Mucosa of gallbladder (tissue), 1 donor: Measurements from ENCODE around the gene CSMD2. TPM values are rescaled to one million over a fixed set of nuclear protein-coding genes. Genes with fewer than 3 reads are reported as not detected.
"Not testable (repeated sequence)": the region's sequence is repeated elsewhere in the genome, so short reads cannot be mapped to it uniquely, and the experiment has no call there.

Experiments used
- DNase-seq: peaks from one replicate; pipeline ENCODE4 v3.0.0-alpha.2; 2020; ENCODE audit warnings: low spot score
- total RNA-seq: library from RNA; stranded (reverse); gene quantifications from one replicate; pipeline ENCODE4 v1.2.1, GENCODE V29; 2021
- donor health status: DM: no; HTN: no; CAD: no.

Gene CSMD2
- total RNA-seq, 1 donor from 2014 or later, result 6.5 TPM

- DNase-seq, result no peak
Observed at GRCh38 chr1:34052565-34052964, 112.5 kb downstream of the CSMD2 start.

DNA sequence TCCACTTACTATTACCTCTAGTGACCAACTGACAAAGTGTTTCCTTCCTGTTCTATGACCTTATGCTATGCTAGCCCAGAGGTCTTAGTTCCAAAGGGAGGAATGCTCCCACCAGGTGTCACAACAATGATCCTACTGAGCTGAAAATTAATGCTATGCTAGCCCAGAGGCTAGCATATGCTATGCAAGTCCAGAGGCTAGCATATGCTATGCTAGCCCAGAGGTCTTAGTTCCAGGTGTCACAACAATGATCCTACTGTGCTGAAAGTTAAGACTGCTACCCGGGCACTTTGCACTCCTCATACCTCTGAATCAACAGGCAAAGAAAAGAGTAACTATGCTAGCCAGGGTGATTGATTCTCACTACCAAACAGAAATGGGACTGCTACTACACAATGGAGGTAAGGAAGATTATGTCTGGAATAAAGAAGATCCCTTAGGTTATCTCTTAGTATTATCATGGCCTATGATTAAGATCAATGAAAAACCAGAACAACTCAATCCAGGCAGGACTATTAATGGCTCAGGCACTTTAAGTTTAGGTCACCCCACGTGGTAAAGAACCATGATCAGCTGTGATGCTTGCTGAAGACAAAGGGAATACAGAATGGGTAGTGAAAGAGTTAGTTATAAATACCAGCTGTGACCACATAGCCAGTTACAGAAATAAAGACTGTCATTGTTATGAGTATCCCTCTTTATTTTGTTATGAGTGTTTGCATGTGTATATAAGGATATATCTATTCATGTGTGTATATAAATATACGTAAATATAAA lies 114.1 kb downstream of the CSMD2 start:
- DNase-seq, result no peak

DNA sequence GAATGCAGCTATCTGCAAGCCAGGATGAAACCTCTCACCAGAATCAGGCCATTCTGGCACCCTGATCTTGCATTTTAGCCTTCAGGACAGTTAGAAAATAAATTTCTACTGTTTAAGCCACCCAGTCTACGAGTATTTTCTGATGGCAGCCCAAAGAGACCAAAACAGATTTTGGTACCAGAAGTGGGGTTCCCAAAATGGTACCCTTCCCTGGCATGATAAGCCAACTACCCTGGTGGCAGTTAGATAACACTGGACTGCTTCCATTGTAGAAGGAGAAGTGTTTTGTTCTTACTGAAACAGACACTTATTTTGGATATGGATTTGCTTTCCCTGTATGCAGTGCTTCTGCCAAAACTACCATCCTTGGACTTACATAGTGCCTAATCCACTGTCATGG lies 115.0 kb downstream of the CSMD2 start:
- DNase-seq, result no peak

GRCh38 chr1:34049477-34049876 lies 115.6 kb downstream of the CSMD2 start:
- DNase-seq, result no peak

GRCh38 chr1:34037856-34038255 lies 127.2 kb downstream of the CSMD2 start:
- DNase-seq, result no peak

GRCh38 chr1:34037109-34037508 lies 127.9 kb downstream of the CSMD2 start:
- no peak for DNase-seq

DNA sequence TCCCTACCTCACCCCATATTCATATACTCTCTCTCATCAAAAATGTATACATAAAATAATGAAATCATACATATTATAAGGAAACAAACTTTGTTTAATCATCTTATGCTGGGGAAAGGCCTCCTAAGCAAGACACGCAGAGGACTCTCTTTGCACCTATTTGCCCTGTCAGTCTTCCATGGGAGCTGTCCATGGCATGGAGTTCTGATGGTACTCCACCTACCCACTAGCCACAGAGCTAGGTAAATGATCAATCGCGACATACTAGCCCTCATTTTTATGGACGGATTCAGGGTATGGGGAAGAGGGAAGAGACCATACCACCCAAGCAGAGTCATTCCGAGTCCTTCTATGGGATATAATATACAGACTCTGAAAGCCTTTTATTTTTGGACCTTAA lies 131.0 kb downstream of the CSMD2 start:
- DNase-seq, result no peak

GRCh38 chr1:34029954-34030353 lies 135.1 kb downstream of the CSMD2 start:
- DNase-seq, result no peak

DNA sequence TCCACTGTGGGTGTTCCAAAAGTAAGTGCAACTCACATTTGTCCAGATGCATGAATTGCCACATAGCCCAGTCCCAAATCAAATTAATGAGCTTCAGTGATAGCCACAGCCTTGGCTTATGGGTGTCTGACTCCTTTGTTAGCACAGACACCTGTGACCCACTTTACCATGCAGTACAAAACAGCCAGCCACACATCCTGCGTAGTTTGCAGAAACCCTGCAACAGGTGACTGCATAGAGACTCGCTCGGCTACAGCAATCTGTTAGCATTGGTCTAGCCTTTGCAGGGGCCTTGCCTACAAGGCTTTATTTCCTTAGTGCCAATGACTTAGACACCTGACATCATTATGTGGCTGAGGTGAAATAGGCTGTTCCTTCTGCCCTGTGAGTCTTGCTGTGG lies 135.5 kb downstream of the CSMD2 start:
- no peak for DNase-seq

DNA sequence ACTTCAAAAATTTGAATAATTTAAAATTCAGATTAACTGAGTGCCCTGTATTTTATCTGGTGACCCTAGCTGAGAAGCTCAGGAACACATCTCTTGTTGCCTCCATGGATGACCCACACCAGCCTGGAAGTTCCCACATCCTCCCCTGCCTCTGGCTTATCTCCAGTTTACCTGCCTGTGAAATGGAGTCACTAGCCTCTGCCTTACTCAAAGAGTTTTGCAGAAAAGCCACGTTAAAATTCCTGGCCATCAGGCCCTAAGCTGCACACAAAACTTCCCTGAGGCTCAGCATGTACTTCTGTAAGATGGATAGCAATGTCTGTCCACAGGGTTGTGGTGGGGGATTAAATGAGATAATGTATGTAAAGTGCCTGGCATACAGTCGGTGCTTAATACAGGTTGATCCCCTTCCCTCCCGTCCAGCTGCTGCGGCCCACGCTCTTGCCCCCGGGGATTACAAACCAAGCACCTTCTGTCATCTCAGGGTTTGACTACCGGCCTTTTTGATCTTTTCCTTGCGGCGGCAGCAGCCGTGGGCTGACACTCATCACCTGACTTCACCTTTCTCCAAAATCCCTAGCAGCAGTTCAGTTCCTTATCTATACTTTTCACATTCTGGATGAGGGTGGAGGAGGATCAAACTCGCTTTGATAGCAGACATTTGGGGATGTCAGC lies 136.5 kb downstream of the CSMD2 start:
- no peak for DNase-seq

GRCh38 chr1:34025675-34026074 lies 139.4 kb downstream of the CSMD2 start:
- no peak for DNase-seq

DNA sequence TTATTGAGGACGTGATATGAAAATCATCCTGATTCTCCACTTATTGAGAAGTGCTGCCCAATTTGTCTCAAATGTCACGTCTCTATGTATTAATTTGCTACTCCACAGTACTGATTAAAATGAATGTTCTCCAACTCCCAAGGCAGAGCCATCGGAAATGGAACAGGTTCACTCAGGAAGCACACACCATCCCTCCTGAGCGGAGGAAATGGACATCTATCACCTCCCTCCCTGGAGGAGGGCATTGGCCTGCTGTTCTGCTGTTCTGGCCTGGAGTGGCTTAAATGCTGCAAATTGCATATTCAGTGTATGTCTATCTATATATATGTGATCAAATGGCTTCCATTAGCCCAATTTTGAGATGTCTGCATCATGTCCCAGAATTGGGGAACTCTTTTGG lies 140.5 kb downstream of the CSMD2 start:
- no peak for DNase-seq

DNA sequence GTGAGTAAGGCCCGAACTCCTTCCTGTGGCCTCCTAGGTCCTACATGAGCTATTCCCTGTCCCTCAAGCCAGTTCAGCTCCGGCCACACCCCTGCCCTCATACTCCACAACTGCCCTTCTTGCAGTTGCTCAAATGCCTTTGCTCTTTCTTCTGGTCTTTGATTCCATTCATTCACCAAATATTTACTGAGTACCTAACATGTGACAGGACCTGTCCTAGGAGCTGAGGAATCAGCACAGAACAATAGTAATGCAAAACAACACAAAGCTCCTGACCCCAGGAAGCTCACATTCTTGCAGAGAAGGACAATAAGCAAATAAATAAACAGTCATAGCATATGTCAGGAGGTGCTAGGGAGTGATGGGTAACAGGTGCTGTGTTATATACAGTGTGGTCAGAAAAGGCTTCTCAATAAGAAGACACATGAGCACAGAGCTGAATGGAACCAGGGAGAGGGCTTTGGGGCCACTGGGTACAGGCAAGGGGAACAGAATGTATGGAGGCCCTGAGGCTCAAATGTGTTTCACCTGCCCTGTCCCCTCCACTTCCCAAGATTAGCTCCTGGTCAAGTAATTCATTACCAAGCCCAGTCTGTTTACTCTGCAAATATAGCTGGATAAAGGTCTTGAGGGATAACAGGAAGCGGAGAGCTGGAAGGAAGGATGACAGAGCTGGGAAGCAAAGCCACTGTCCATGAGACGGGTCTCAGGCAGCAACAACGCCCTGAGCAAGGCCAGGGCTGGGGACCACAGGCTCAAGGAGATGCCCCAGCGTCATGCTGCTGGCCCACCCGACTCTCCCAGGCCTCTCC lies 145.1 kb downstream of the CSMD2 start:
- DNase-seq, result peak; percentile 13

GRCh38 chr1:34018285-34018684 lies 146.7 kb downstream of the CSMD2 start:
- no peak for DNase-seq

- not testable (repeated sequence) for DNase-seq
Observed at GRCh38 chr1:34016281-34016680, 148.7 kb downstream of the CSMD2 start.

DNA sequence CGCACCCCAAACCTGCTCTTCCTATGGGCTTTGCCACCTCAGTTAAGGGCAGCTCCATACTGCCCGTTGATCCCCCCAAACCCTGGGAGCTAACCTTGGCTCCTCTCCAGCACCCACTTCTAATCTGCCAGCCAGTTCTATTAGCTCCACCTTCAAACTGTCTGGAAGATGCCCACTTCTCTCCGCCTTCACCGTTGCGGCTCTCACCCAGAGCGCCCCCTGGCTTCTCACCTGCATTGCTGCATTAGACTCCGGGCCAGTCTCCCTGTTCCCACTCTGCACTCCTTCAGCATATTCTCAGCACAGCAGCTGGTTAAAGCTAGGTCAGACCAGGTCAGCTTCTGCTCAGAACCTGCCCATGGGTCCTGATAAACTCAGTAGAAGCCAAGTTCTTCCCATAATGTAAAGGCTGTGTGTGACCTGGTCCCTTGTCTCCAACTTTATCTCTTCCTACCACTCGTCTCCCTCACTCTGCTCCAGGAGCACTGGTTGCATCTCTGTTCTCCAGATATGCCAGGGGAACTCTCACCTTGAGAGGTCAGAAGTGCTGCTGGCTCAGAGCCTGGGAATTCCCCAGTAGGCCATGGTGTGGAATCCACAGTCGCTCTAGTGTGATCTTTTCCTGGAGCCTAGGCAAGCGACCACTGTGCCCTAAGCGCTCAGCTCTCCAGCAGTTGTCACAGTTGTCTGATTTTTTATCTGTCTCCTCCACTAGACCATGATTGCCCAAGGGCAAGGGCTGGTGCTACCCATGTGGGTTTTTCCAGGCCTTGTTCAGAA lies 150.9 kb downstream of the CSMD2 start:
- no peak for DNase-seq

- DNase-seq, result no peak
Observed at GRCh38 chr1:34013136-34013535, 151.9 kb downstream of the CSMD2 start.

- DNase-seq, result no peak
Observed at GRCh38 chr1:34009340-34009985, 155.6 kb downstream of the CSMD2 start.

DNA sequence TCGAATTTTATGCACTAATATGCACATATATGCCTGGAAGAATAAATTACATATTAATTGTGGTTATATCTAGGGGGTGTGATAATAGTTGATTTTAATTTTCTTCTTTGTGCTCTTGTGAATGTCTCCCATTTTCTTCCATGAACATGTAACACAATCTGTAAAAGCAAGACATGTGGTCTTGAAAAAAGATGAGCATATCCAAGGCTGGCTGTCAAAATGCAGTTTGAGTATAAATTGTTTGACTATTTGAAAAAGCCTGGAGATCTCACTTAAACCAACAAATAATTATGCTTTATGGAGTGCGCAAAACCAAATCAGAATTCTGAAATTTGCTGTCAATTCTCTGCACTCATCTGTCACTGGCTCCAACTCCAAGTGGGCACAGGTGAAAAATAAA lies 157.3 kb downstream of the CSMD2 start:
- no peak for DNase-seq

DNA sequence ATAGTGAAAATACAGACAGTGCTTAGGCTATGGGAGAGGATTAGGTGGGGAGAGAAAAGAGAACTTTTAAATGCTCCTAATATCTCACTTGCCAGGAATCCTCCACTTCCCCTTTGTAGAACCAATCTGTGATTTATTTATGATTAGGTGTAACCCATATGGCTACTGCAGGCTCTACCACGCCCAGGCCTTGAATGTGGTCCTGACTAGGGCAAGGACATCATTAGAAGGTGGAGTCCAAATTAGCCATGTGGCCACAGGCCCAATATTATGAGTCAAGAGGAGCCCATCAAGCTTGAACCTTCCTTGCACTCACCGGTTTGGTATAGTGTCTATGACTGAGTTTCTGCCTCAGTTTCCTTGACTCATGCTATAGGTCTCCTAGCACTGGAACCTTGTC lies 159.7 kb downstream of the CSMD2 start:
- no peak for DNase-seq

GRCh38 chr1:34002810-34003209 lies 162.2 kb downstream of the CSMD2 start:
- no peak for DNase-seq
